ENCODE results near the gene SYT9. TPM values are rescaled to one million over a fixed set of nuclear protein-coding genes. Genes with fewer than 3 reads are reported as not detected.
A peak's percentile ranks its signal among the peaks of the same experiment; 100 is the strongest.

Gene SYT9
- total and polyA plus RNA-seq, 2 of the 8 experiments (the other 6 are each of a cell fraction or from before 2014, with no cell fraction given): 1.5 to 2.9 TPM

DNA sequence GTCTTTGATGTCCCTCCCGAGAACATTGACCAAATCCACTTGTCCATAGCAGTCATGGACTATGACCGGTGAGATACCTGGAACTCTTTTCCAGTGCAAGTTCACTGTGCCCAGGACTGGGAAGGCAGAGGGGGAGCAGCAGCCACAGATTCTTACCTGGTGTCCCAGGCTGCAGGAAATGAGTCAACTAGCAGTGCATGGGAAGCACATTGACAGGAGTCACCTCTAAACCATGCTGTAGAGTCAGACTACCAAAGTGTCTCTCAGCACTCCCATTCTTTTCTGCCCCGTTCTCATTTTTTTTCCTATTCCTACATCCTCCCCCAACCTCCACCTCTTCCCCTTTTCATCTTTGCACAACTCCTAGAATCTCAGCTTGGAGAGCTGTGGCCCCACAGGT lies 166.4 kb downstream of the SYT9 start:
- DNase-seq (ENCODE audit: low read depth in 1 of 2, low spot score in 2 of 2) (no peak), FAIRE-seq (no peak)
- Histone ChIP-seq H3K79me1 (ENCODE audit: low read depth, low read length) (no peaks in the 10 kb centered on the region), H3K9ac (replicated peaks in 1 of 4; ENCODE audit: extremely low read depth in 1 of 4, low read depth in 3 of 4, low read length in 3 of 4) (no peak overlapping the region), H4K8ac (ENCODE audit: extremely low read depth, insufficient read depth, low read length) (no peak overlapping the region), H3K36me3 (ENCODE audit: control insufficient read depth in 2 of 4, insufficient read depth in 4 of 4, low read length in 3 of 4) (no peaks in the 10 kb centered on the region), H2BK12ac (ENCODE audit: low read depth, low read length) (no peak overlapping the region), H3K23ac (ENCODE audit: insufficient read length) (no peak overlapping the region), H2BK120ac (replicated peaks; ENCODE audit: low read depth, low read length) (no peak overlapping the region), H3K18ac (ENCODE audit: extremely low read depth, low read length) (no peak overlapping the region), H2AFZ (ENCODE audit: low read length) (no peak overlapping the region), H4K20me1 (replicated peaks in 1 of 2; ENCODE audit: control insufficient read depth in 1 of 2, insufficient read depth in 2 of 2, low read length in 2 of 2) (no peaks in the 10 kb centered on the region), H3K4me1 (replicated peaks in 1 of 4; ENCODE audit: control insufficient read depth in 3 of 4, insufficient read depth in 4 of 4, low read length in 3 of 4) (peaks cover 6 to 13% (median 8%) of the 10 kb centered on the region in 4 experiments), H2BK20ac (ENCODE audit: low read length) (no peak overlapping the region), H4K91ac (replicated peaks; ENCODE audit: insufficient read length, low read length) (no peak overlapping the region), H3K4me2 (ENCODE audit: insufficient read depth in 1 of 2, low read depth in 2 of 2, low read length in 2 of 2) (no peak overlapping the region), H3K4me3 (ENCODE audit: extremely low read depth in 1 of 4, insufficient read depth in 2 of 4, low read depth in 3 of 4, low read length in 4 of 4) (no peak overlapping the region), H4K5ac (ENCODE audit: insufficient read length, low read depth, low read length) (no peak overlapping the region), H3K23me2 (ENCODE audit: low read depth, low read length) (no peaks in the 10 kb centered on the region; the same call in 1 of the 2 replicates), H3K27me3 (replicated peaks in 1 of 4; ENCODE audit: control insufficient read depth in 3 of 4, extremely low read depth in 1 of 4, insufficient read depth in 3 of 4, low read length in 3 of 4) (no peaks in the 10 kb centered on the region), H3K14ac (ENCODE audit: insufficient read length) (no peak overlapping the region), H2AK5ac (ENCODE audit: low read depth, low read length) (no peak overlapping the region), H3K79me2 (ENCODE audit: control insufficient read depth in 1 of 2, insufficient read depth in 2 of 2, low read length in 2 of 2) (no peaks in the 10 kb centered on the region), H3K9me3 (ENCODE audit: insufficient read depth in 2 of 2, low read depth in 1 of 2, low read length in 1 of 2) (no peaks in the 10 kb centered on the region), H2BK15ac (ENCODE audit: low read length) (0 out of 2 replicates have a peak overlapping the region, but pooled peaks have one; percentile 2), H3K27ac (ENCODE audit: low read depth, low read length) (no peak overlapping the region), H3K4ac (replicated peaks; ENCODE audit: insufficient read length, low read depth, low read length) (no peak overlapping the region), H3K56ac (replicated peaks; ENCODE audit: insufficient read length, low read depth, low read length) (no peak overlapping the region), H2BK5ac (ENCODE audit: low read depth, low read length) (no peak overlapping the region)
- CTCF ChIA-PET (ENCODE audit: partially characterized antibody): no interaction called here
- 88 to 100% methylated on average over 1 to 3 of the region's 3 CpGs for WGBS, 2 experiments (ENCODE audit: extremely low coverage in 1 of 2, insufficient coverage in 1 of 2, insufficient read length in 1 of 2, insufficient replicate concordance in 2 of 2, low coverage in 1 of 2, low lambda C conversion rate in 2 of 2, missing lambda C conversion rate in 1 of 2)
- POLR2A ChIA-PET (ENCODE audit: partially characterized antibody): no interaction called here
- TF ChIP-seq, protein P1, sequence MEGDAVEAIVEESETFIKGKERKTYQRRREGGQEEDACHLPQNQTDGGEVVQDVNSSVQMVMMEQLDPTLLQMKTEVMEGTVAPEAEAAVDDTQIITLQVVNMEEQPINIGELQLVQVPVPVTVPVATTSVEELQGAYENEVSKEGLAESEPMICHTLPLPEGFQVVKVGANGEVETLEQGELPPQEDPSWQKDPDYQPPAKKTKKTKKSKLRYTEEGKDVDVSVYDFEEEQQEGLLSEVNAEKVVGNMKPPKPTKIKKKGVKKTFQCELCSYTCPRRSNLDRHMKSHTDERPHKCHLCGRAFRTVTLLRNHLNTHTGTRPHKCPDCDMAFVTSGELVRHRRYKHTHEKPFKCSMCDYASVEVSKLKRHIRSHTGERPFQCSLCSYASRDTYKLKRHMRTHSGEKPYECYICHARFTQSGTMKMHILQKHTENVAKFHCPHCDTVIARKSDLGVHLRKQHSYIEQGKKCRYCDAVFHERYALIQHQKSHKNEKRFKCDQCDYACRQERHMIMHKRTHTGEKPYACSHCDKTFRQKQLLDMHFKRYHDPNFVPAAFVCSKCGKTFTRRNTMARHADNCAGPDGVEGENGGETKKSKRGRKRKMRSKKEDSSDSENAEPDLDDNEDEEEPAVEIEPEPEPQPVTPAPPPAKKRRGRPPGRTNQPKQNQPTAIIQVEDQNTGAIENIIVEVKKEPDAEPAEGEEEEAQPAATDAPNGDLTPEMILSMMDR (IDR thresholded peaks at IDR 0.05; ENCODE audit: control extremely low read depth in 1 of 3, insufficient read depth in 1 of 3, low read depth in 1 of 3, low read length in 3 of 3): no peak
- TF ChIP-seq BRCA1 (IDR thresholded peaks at IDR 0.05; ENCODE audit: low read depth, low read length) (no peak), EGR1 (IDR thresholded peaks at IDR 0.05; ENCODE audit: borderline replicate concordance, low read depth, low read length) (no peak), RAD21 (IDR thresholded peaks at IDR 0.05 in 1 of 2, conservative IDR thresholded peaks at IDR 0.05 in 1 of 2; ENCODE audit: low read depth in 2 of 2, low read length in 2 of 2) (no peak), CBX8 (IDR thresholded peaks at IDR 0.05; ENCODE audit: borderline replicate concordance, low read depth, low read length) (no peak), SRF (IDR thresholded peaks at IDR 0.05; ENCODE audit: low read depth, low read length) (no peak), TAF1 (IDR thresholded peaks at IDR 0.05; ENCODE audit: low read depth, low read length) (no peak), SIN3A (conservative IDR thresholded peaks at IDR 0.05 in 1 of 2, IDR thresholded peaks at IDR 0.05 in 1 of 2; ENCODE audit: low read depth in 1 of 2, low read length in 2 of 2) (no peak), CHD1 (IDR thresholded peaks at IDR 0.05; ENCODE audit: low read depth, low read length) (no peak), CTBP2 (IDR thresholded peaks at IDR 0.05; ENCODE audit: borderline replicate concordance, insufficient read depth, insufficient read length, low read length) (no peak), GTF2F1 (IDR thresholded peaks at IDR 0.05; ENCODE audit: borderline replicate concordance, low read depth, low read length) (no peak), BCL11A (IDR thresholded peaks at IDR 0.05; ENCODE audit: low read depth in 2 of 2, low read length in 2 of 2) (no peak)

Measured in H1 (cell line).